NCI-H345 treated with DMSO at 0.1 percent for 48 hours (cell line): ENCODE results near the gene SORCS2.

Experiments used
- DNase-seq: peaks from one replicate; lab custom pipeline; 2025; ENCODE audit not compliant: unreplicated experiment; lab: John Stamatoyannopoulos, UW

Gene SORCS2

GRCh38 chr4:7763788-7764187 is 571.5 kb downstream of the SORCS2 start:
- DNase-seq = no peak

GRCh38 chr4:7764466-7764865 is 572.1 kb downstream of the SORCS2 start:
- DNase-seq = no peak

GRCh38 chr4:7765666-7766065 is 573.3 kb downstream of the SORCS2 start:
- no peak for DNase-seq

- no peak for DNase-seq
Measured at GRCh38 chr4:7766086-7766485, 573.7 kb downstream of the SORCS2 start.

GRCh38 chr4:7766661-7767345 is 574.5 kb downstream of the SORCS2 start:
- DNase-seq = no peak

GRCh38 chr4:7767526-7767925 is 575.2 kb downstream of the SORCS2 start:
- no peak for DNase-seq

- no peak for DNase-seq
Measured at GRCh38 chr4:7767966-7768365, 575.6 kb downstream of the SORCS2 start.

- no peak for DNase-seq
Measured at GRCh38 chr4:7768736-7769135, 576.4 kb downstream of the SORCS2 start.

- no peak for DNase-seq
Measured at GRCh38 chr4:7769396-7770223, 577.3 kb downstream of the SORCS2 start.

GRCh38 chr4:7770224-7771050 is 578.1 kb downstream of the SORCS2 start:
- DNase-seq = no peak

- no peak for DNase-seq
Measured at GRCh38 chr4:7771056-7771455, 578.7 kb downstream of the SORCS2 start.

GRCh38 chr4:7771541-7772507 is 579.5 kb downstream of the SORCS2 start:
- no peak for DNase-seq

GRCh38 chr4:7772711-7773385 is 580.5 kb downstream of the SORCS2 start:
- DNase-seq = no peak

GRCh38 chr4:7773401-7774180 is 581.3 kb downstream of the SORCS2 start:
- no peak for DNase-seq

- DNase-seq = no peak
Measured at GRCh38 chr4:7774301-7775294, 582.3 kb downstream of the SORCS2 start.

GRCh38 chr4:7775396-7775795 is 583.1 kb downstream of the SORCS2 start:
- DNase-seq = no peak

- DNase-seq = no peak
Measured at GRCh38 chr4:7777017-7777710, 584.8 kb downstream of the SORCS2 start.
